Muscle of back (tissue), 13 donors: ENCODE measurements around the gene PI4KB. TPM values are rescaled to one million over a fixed set of nuclear protein-coding genes. Genes with fewer than 3 reads are reported as not detected.
"Not testable (repeated sequence)": the region's sequence is repeated elsewhere in the genome, so short reads cannot be mapped to it uniquely, and the experiment has no call there.

Experiments used
- DNase-seq, 3 donors: peaks; one replicate each; pipeline versions ENCODE4 v3.0.0 to v3.0.0-alpha.2; 2013
- long read RNA-seq, 9 donors: transcript quantifications; one replicate each; lab custom pipeline, GENCODE V29; 2026
- polyA plus RNA-seq, 10 donors: library from polyadenylated mRNA; unstranded; fragments of 120-200 nt; gene quantifications; one replicate each; pipeline ENCODE4 v1.2.1, GENCODE V29; 2013; ENCODE audit not compliant: insufficient read length in 10 of 10

PI4KB gene
- 10 to 100 TPM; 37.4 to 57.5 (median 46.2) TPM for polyA plus RNA-seq
- long read RNA-seq, donor 1, transcript PI4KB-203 (11 exons, 3,934 nt): major isoform, 6 of 16 reads
- long read RNA-seq, donor 1, partial matches to known transcripts: 6 of 16 reads
- long read RNA-seq, donor 1, other reads (novel, unspliced or antisense): 0 of 16 reads
- long read RNA-seq, donor 2, partial matches to known transcripts: 0 of 2 reads
- long read RNA-seq, donor 2, other reads (novel, unspliced or antisense): 0 of 2 reads
- long read RNA-seq, donor 3: 0 reads
- long read RNA-seq, donor 4, partial matches to known transcripts: 11 of 18 reads
- long read RNA-seq, donor 4, other reads (novel, unspliced or antisense): 0 of 18 reads
- long read RNA-seq, donor 5, partial matches to known transcripts: 0 of 3 reads
- long read RNA-seq, donor 5, other reads (novel, unspliced or antisense): 0 of 3 reads
- long read RNA-seq, donor 6, partial matches to known transcripts: 11 of 16 reads
- long read RNA-seq, donor 6, other reads (novel, unspliced or antisense): 0 of 16 reads
- long read RNA-seq, donor 7, partial matches to known transcripts: 26 of 28 reads
- long read RNA-seq, donor 7, other reads (novel, unspliced or antisense): 0 of 28 reads
- long read RNA-seq, donor 8, partial matches to known transcripts: 0 of 4 reads
- long read RNA-seq, donor 8, other reads (novel, unspliced or antisense): 0 of 4 reads
- long read RNA-seq, donor 9: 0 reads

DNA sequence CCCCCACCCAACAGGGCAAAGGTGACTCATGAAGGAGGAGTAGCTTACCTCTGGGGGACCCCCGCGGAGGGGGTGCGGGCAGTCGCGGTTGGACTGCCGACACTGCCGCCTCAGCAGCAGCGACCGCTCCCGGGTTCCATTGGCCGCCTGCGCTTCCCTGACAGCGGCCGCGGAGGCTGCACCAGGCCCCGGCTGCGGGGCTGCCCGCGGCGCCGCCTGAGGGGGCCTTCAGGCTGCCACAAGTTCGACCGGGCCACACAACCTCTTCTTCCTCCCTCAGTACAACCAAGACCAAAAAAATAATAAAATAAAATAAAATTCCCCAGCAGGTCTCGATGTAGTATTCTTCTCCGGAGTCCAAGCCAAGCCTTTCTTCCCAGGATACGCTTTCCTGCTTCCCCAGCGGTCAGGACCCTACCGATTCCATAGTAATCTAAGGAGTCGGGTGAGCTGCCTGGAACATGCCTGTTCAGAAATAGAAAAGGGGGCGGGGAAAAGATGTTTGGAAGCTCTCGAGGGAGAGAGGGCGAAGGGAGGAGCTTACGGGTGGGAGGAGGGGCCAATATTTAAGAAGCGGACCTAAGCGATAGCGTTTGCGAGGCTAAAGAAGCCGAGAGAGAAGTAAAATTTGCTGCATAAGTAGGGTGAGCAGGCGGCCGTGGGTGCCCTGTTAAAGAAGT, at the start of gene PI4KB:
TSS of gene PI4KB (minus strand) at position 194 of the 680 bp plus-strand sequence. CDS start 10,935 bp downstream, outside the sequence.
- peak; percentile 97 to 98 (median 98) for DNase-seq

DNA sequence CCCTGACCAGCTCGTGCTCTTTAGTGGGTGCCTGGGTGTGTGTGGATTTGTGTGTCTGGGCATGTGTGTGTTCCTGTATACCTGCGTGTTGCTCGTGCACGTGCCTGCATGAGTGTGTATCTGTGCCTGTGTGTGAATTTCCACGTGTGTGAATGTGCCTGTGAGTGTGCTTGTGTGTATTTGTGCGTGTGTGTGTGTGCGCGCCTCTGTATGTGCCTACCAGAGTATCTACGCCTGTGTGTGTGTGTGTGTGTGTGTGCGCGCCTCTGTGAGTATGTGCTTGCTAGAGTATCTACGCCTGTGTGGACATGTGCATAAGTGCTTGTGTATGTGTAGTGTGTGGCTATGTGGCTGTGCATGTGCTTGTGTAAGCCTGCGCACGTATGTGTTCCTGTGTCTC, 46.0 kb upstream of the PI4KB start:
- peak in 1 of 3 donors; percentile 16 for DNase-seq

DNA sequence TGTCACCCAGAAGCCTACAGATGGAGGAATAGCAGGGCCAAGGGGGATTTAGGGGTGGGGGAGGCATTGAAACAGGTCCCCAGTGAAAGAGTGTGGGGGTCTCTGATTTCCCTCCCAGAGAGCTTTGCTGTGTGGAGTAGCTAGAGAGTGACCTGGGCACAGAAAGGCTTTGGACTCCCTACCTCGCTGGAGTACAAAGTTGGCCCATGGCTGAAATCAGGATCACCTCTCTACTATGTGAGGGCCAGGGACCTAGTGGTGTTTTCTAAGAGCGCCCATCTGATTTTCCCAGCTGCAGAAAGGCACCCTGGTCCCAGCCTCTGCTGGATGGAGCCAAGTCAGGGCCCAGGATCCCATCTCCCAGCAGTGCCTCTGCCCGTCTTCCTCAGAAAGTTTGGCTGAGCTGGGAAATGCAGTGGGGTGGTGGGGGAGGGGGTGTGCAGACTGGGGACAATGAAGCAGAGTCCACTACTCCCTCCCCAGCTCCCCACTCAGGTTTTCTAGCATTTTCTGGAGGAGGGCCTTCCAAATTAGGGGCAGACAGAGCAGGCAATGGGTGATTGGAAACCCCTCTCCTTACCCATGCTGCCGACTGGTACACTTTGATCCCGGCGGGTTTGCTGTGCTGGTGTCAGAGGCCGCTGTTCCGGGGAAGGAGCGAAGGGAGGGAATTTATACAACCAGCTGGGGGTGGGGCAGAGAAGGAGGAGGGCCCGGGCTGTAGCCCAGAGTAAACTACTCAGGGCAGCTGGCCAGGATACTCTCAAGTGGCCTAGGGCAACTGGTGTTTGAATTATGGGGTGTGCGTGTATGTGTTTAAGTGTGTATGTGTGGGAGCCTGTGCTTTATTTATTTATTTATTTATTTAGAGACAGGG, 45.1 kb upstream of the PI4KB start, which contains the start of gene SELENBP1:
TSS of gene SELENBP1 (minus strand) at position 648 of the 877 bp plus-strand sequence. CDS start at position 584, 64 bp downstream.
- peak; percentile 77 to 87 (median 79) for DNase-seq

DNA sequence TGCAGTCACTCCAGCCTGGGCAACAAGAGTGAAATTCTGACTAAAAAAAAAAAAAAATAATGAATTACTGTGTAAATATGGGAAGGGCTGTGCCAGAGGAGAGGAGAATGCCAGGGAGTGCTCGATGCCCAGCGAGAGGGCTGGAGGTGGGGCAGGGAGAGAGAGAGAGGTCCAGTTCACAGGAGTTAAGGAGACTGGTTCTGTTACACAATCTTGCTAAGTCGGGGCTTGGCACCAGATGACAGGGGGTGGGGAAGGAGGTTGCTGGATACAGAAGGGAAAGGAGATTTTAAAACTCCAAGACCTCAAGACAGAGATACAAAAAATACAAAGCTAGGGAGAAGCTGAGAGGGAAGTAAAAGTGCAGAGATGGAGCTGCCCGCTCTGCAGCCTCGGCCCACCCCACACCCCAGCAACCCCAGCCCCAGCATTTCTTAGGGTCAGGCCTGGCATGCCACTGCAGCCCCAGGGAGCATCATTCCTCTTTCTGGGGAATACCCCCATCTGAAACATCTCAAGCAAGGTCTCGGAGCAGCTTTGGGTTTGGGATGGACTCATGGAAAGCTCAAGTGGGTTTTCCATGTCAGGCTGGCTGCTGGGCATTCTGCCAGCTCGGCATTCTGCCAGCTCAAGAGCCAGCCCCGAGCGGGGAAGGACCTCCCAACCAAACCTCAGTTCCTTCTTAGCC, 44.3 kb upstream of the PI4KB start:
- DNase-seq: peak; percentile 54 to 88 (median 61)

DNA sequence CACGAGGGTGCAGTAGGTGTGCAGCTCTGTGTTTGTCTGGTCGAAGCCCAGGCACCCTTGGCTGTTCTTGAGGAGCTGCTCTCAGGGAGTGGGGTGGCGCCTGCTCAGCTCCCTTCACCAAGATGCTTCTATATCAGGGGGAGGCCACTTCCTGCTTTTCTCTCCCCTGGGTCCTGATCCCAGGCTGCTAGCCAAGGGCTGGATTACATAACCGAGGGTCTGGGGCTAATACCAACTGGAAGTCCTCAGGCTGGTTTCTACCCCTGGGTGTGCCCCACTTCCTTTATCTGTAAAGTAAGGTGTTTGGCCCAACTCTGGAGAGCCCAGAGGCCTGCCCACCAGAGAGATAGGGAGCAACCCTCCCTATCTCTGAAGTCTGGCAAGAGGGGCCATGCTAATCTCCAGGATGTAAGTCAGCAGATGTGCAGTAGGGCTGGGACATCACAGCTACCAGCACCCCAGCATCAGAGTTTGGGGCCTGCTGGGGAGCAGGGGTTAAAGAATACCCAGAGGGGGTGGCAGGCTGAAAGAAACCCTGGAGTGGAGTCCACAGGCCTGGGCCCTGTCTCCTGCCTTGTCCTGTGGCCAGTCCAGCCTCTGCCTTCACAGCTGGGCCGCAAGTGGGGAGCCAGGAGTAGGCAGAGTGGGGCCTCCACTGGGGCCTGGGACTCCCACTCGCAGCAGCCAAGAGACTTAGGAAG, 43.1 kb upstream of the PI4KB start:
- DNase-seq: peak in 2 of 3 donors; percentile 22 to 63

DNA sequence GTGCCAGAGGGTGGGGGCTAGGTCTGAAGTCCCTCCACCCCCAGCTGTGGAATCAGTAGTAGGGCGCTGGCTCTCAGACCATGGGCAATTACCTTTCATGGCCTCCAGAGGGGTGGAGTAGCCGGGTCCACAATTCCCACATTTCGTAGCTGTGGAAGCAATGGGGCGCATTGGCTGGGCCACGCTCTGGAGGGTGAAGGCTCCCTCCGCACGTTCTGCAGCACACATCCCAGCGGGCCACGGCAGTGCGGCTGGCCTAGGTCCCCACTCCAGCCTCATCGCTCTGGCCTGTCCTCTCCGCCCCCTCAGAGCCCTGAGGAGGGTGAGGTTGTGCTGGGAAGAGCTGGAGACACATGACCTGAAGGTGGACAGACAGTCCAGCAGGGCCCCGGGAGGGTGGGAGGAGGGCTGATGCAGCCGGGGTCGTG, 42.4 kb upstream of the PI4KB start:
- DNase-seq: no peak

DNA sequence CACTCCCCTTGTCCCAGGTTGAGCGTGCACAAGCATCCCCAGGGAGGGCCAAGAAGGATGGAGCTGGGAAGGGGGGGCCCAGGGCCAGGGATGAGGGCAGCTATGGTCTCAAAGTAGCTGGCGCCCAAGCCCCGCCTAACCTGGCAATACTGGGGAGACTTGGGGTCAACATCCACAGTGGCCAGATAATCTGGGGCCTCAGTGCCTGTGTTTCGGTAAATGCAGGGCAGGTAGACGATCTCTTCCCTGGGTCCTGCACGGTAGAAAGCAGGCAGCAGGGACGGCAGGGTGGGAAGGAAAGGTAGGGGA, 42.0 kb upstream of the PI4KB start:
- DNase-seq: no peak

DNA sequence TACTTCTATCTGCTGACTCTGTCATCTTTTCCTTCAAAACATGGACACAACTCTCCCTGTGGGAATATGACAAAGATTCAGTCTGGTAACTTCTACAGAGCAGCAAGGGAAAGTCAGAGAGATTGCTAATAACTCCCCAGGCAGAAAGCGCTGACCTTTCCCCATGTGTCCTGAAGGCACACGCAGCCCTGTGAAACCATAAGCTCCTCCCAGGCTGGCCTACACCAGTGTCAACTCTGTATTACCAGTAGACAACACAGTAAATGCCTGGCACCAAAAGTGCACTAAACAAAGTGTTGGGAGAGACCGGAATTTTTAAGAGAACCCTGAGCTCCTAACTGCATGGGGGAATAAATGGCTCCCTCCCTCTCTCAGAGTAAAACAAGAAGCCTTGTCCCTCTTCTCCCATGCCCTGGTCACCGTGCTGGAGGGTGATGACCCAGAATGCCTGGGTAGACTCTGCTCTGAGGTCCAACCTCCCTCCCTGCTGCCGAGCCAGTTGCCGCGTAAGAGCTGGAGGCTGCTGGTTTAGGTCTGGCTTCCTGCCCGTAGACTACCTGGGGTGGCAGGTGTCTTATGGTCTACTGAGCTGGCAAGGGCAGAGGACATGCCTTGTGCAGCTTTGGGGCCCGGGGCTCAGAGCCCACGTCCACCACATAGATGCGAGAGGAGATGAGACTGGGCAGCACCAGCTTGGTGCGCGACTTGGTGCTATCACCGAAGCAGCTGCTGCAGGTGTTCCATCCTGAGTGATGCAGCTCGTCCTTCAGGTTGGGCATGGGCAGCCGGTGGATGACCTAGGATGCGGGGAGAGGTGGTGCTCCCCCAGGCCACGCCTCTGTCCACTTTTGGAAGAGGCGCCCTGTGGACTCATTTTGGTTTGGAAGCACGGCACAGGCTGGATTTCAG, 41.4 kb upstream of the PI4KB start:
- no peak for DNase-seq

DNA sequence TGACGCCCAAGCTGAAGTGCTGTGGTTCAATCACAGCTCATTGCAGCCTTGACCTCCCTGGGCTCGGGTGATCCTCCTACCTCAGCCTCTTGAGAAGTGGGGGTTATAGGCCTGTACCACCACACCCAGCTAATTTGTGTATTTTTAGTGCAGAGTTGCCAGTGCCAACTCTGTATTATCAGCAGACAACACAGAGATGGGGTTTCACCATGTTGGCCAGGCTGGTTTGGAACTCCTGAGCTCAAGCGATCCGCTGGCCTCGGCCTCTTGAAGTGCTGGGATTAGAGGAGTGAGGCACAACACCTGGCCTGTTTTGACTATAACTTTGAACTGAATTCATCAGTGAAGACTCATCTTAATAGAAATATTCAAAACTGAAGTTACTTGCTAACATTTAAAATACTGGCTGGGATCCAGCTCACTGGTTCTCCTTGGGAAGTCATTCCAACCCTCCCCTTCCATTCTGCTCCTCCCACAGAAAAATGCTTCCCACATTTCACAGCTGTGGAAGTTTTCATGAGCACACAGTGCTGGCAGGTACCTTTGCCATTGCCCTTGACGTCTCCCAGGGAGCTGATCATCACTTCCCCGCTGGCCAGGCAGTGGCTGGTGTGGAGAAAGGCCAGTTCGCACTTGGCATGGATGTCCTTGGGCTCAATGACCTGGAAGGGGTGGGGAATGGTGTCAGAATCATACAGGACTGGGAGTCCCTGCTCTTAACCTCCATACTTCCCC, 40.6 kb upstream of the PI4KB start:
- DNase-seq: no peak

DNA sequence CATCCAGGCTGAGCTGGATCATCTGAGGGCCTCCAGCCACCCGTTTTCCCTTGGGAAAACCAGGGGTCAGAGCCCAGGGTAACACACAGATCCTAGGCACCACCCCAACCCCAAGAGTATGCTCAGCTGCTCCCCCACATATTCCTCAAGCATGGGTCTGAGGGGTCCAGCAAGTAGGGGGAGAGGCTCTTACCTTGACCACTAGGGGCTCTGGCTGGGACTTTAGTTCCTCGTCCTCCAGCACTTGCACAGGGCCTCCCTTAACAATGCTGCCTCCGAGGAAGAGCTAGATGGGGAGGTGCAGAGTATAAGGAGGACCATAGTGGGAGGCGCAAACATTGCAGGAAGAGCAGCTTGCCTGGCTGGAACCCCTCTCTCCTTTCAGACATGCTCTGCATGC, 37.8 kb upstream of the PI4KB start:
- no peak for DNase-seq

DNA sequence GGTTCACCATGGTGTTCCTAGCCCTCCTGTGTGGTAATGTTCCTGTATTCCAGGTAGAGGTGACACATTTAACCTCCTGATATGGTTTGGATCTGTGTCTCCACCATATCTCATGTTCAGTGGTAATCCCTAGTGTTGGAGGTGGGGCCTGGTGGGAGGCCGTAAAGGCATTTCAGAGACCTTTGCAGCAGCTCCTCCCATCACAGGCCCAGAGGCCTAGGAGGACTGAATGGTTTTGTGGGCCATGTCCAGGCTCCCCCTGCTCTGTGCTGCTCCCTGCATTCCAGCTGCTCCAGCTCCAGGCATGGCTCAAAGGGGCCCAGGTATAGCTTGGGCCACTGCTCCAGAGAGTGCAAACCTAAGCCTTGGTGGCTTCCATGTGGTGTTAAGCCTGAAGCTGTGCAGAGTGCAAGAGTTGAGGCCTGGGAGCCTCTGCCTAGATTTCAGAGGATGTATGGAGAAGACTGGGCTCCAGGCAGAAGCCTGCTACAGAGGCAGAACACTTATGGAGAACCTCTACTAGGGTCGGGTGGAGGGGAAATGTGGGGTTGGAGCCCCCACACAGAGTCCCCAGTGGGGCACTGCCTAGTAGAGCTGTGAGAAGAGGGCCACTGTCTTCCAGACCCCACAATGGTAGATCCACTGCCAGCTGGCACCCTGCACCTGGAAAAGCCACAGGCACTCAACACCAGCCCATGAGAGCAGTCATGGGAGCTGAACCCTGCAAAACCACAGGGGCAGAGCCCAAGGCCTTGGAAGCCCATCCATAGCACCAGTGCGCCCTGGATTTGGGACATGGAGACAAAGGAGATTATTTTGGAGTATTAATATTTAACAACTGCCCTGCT, 35.3 kb upstream of the PI4KB start:
- DNase-seq: no peak

DNA sequence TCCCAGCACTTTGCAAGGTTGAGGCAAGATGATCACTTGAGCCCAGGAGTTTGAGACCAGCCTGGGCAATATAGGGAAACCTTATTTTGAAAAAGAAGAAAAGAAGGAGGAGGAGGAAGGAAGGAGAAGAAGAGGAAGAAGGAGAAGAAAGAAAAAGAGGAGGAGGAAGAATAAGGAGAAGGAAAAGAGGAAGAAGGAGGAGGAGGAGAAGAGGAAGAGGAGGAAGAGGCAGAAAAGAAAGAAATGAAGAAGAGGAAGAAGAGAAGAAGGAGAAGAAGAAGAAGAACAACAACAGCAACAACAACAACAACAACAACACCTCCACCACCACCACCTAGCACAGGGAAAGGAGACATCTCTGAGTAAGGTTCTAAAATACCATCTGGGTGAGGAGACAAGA, 34.7 kb upstream of the PI4KB start:
- DNase-seq: no peak

DNA sequence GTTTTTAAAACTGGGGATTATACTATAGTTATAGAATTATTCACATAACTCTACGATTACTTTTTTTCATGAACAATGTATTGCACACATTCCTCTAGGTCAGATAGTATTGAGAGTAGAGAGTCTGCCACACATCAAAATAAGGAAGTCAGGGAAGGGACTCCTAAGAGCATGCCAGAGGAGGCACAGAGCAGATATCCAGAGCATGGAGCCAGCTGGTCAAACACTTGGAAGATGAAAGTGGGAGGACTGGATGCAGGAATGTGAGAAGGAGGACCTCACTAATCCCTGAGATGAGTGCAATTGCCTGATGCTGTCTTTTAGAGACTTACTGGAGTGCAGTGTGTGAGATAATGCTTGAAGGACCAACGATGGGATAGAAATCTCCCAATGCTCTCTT, 29.5 kb upstream of the PI4KB start:
- no peak for DNase-seq

DNA sequence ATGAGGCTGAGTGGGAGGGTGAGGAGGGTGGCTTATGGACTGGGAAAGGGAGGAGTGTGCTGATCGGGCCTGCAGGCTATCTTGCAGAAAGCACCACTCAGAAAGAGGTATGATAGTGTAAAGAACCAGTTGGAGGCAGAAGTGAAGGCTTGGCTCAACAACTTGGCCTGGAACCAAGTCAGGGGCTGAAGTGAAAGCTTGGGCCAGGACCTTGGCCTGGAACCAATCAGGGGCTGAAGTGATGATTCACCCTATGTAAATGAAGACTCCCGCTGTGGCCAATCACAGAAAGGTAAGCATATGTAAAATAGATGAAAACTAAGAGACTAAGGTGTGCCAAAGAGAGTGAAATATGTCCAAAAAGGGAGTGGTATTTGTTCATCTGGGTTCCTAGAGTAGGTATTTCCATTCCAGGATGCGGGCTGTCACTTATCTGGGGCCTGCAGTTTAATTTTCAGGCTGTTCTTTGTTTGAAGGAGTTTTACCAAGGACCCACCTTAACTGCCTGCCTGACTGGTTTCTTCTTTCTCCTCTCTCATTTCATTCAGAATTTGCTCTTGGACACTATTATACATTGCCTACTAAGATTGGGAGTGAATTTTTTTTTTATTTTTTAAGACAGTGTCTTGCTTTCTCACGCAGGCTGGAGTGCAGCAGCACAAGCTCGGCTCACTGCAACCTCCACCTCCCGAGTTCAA, 25.0 kb upstream of the PI4KB start:
- no peak for DNase-seq

DNA sequence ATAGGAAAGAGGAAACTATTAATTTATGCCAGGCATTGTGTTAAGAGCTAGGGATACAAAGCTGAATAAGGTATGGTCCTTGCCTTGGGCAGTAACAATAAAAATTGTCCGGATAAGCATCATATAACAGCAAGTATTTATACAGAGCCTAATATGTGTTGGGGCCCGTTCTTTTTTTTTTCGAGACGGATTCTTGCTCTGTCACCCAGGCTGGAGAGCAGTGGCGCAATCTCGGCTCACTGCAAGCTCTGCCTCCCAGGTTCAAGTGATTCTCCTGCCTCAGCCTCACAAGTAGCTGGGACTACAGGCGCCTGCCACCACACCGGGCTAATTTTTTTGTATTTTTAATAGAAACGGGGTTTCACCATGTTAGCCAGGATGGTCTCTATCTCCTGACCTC, 23.1 kb upstream of the PI4KB start:
- not testable (repeated sequence) for DNase-seq

DNA sequence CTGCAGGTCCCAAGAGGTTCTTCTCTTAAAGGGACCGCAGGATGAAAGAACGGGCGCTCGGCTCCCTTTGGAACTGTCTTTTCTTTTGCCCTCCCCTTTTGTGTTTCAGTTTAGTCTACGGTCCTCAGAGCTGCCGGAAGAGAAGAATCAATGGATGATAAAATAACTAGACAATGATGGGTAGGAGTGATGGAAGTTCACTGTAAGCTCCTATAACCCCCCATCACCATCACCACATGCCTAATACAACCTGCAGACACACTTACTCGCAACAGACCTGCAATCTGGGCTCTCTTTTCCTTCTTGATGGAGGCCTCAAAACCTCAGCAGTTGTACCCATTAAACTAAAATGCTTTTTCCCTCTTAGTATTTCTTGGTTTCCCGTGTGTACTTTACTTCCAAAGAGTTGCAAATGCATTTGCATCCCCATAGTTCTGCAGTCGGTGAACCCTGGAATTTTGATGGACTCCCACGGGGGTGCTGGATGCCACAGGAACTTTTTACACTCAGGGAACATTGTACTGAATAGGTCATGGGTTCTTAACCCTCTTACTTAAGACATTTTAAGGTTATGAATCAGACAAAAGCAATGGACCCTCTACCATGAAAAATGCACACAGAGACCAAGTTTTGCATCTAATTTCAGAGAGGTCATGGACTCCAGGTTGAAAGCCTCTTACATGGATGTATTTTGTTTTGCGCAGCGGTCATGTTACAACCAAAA, 20.5 kb upstream of the PI4KB start:
- DNase-seq: no peak
